ENCODE results near the gene SLC39A1.

Gene SLC39A1

GRCh38 chr1:153945795-153946621 lies 17.3 kb downstream of the SLC39A1 start:
- no peak for TF ChIP-seq CTCF (IDR thresholded peaks at IDR 0.05; ENCODE audit: borderline replicate concordance, insufficient read depth, low read depth, low read length)
- H3K4me3 ChIP-seq (ENCODE audit: low read depth, low read length) = peak overlapping the region; percentile 92

DNA sequence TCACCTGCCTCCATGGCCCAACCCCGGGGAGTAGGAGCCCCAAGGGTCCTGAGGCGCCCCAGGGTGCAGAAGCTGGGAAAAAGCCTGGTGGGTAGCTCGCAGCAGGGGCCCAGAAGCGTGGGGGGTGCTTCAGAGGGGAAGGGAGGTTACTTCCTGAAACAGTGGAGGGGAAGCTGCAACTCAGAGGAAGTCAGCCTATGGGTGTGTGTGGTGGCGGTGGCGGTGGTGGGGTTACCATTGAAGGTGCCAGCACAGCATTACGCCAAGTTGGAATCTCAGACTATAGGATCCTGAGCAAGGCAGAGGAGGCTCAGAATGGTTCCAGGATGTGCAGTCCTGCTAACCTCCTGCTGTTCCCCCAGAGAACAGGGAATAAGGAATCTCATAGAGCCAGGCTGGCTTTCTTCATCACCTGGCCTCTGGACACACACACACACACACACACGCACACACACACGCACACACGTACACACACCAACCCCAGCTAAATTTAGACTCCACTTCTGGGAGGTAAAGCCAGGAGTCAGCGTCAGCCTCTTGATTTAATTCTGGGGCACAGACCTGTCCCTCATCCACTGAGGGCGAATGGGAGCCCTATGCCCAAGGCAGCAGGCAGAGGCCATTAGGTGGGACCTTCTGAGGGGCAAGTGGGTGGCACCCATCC lies 18.1 kb downstream of the SLC39A1 start:
- H3K4me3 ChIP-seq (ENCODE audit: low read depth, low read length) = peak overlapping the region; percentile 92
- TF ChIP-seq CTCF (IDR thresholded peaks at IDR 0.05; ENCODE audit: borderline replicate concordance, insufficient read depth, low read depth, low read length) = no peak

DNA sequence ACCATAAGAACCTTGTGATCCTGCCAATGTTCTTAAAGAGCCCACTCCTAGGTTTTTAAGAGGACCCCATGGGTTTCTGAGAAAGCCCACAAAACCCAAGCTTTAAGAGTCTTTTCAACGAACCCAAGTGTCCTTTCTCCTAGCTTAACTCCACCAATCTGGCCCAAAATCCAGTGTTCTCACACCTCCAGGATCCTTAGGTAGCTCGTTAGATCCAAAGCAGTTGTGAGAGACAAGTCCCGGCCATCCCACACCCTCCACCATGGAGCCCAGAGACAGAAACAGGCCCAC lies 18.6 kb downstream of the SLC39A1 start:
- peak overlapping the region; percentile 92 for H3K4me3 ChIP-seq (ENCODE audit: low read depth, low read length)
- TF ChIP-seq CTCF (IDR thresholded peaks at IDR 0.05; ENCODE audit: borderline replicate concordance, insufficient read depth, low read depth, low read length) = no peak

GRCh38 chr1:153944005-153944826 lies 19.1 kb downstream of the SLC39A1 start:
- no peak for TF ChIP-seq CTCF (IDR thresholded peaks at IDR 0.05; ENCODE audit: borderline replicate concordance, insufficient read depth, low read depth, low read length)
- H3K4me3 ChIP-seq (ENCODE audit: low read depth, low read length) = peak overlapping the region; percentile 92

DNA sequence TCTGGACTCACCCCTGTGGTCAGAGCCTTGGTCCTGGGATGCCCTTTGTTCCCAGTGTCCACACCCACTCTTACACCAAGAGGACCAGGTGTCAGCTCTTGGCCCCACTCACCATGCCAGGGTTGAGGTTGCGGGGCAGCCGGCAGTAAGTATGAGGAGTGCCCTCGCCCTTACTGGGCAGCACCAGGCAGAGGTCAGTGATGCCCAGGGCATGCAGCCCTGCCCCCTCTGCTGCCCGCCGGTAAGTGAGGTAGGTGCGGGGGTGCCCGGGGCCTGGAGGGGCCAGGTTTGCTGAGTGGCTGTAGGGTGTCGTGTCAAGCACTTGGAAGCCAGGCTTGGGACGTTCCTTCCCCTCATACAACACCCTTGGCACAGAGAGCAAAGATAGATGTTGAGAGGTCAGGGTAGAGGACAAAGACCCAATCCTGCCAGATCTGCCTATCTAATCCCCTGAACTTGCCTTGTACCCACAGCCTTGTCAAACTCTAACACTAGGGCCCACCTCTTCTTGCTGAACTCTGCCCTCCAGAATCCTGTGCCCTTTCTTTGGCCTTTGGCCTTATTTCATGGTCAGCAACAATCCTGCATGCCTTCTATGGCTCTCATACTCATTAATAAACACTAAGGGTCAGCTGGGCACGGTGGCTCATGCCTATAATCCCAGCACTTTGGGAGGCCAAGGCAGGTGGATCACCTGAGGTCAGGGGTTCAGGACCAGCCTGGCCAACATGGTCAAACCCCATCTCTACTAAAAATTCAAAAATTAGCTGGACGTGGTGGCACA lies 20.4 kb downstream of the SLC39A1 start:
- TF ChIP-seq CTCF (IDR thresholded peaks at IDR 0.05; ENCODE audit: borderline replicate concordance, insufficient read depth, low read depth, low read length) = no peak

DNA sequence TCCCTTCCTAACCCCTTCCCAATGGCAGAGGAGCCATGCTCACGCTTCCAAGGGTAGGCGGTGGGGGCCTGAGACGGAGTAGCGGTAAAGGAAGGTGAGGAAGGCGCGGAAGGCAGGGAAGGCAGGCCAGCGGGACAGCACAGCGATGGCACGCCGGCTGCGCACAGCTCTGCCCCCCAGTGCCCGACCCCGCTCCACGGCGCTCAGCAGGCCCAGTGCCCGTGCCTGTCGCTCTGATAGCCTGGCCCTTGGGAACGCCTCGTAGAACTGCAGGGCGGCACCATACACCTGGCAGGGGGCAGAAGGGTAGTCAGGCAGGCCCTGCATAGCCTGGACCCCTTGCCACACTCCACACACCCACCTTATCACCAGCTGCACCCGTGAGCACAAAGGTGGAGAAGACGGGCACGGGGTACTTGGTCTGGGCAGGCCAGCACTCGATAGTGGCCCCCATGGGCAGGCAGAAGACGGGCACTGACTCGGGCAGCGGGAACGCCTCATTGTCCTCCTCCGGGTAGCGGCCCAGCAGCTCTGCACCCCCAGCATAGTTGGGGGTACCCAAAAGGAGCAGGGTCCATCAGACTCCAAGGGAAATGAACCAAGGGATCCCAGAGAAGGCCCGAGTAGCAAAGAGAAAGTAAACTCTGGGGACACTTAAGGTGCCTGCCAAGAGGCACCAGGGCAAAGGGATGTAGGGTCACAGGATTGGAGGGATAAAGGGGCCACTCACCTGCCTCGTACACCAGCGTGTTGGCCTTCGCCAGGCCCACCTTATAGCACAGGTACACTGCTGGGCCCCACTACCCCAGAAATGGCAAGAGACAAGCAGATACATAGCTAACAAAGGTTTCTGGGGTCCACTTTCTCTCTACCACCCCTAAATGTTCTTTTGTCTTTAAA lies 21.3 kb downstream of the SLC39A1 start:
- no peak overlapping the region for H3K4me3 ChIP-seq (ENCODE audit: low read depth, low read length)
- TF ChIP-seq CTCF (IDR thresholded peaks at IDR 0.05; ENCODE audit: borderline replicate concordance, insufficient read depth, low read depth, low read length) = no peak

More for the DNA sequence above, 20.4 kb downstream of the SLC39A1 start:
- H3K4me3 ChIP-seq (ENCODE audit: low read depth, low read length) = no peak overlapping the region

Measured in GM12875 (cell line).